H1 (cell line): ENCODE measurements around the gene RNF166. TPM values are rescaled to one million over a fixed set of nuclear protein-coding genes. Genes with fewer than 3 reads are reported as not detected.

Experiments
- CTCF ChIA-PET: fragments of 300-600 bp; sonication (Branson Sonifier 250); formaldehyde crosslinking; loops from one replicate; lab custom pipeline; 2021; ENCODE audit not compliant: partially characterized antibody; lab: Charles Lee
- POLR2A ChIA-PET: fragments of 300-600 bp; sonication (Branson Sonifier 250); formaldehyde crosslinking; loops from one replicate; lab custom pipeline; 2021; ENCODE audit warnings: inconsistent platforms; ENCODE audit not compliant: partially characterized antibody; lab: Charles Lee
- DNase-seq, 2 experiments: peaks; one replicate each; pipeline versions ENCODE4 v3.0.0 to v3.0.0-alpha.2; 2010 to 2022; ENCODE audit warnings: low spot score in 2 of 2, low read depth in 1 of 2, mixed read lengths in 1 of 2
- FAIRE-seq: peaks from 2 replicates; lab custom pipeline; 2011; peaks lifted over from hg19 to GRCh38; lab: Jason Lieb, UNC
- H2AFZ ChIP-seq: 2 replicates; pipeline ENCODE4 v1.8.1; 2012; ENCODE audit warnings: low read length, inconsistent platforms
- H2AK5ac ChIP-seq: 2 replicates; pipeline ENCODE4 v1.6.1; 2013; ENCODE audit warnings: low read depth, low read length
- H2BK120ac ChIP-seq: replicated peaks from 2 replicates; pipeline ENCODE3; 2013; ENCODE audit warnings: low read depth, low read length, inconsistent platforms
- H2BK12ac ChIP-seq: 2 replicates; pipeline ENCODE4 v1.6.1; 2013; ENCODE audit warnings: low read depth, low read length
- H2BK15ac ChIP-seq: 2 replicates; pipeline ENCODE4 v1.6.1; 2013; ENCODE audit warnings: low read length
- H2BK20ac ChIP-seq: 2 replicates; pipeline ENCODE4 v1.6.1; 2013; ENCODE audit warnings: low read length
- H2BK5ac ChIP-seq: 2 replicates; pipeline ENCODE4 v1.6.1; 2013; ENCODE audit warnings: low read depth, low read length
- H3K14ac ChIP-seq: 2 replicates; pipeline ENCODE4 v1.6.1; 2013; ENCODE audit warnings: inconsistent platforms; ENCODE audit not compliant: insufficient read length
- H3K18ac ChIP-seq: 2 replicates; pipeline ENCODE4 v1.6.1; 2013; ENCODE audit warnings: low read length; ENCODE audit errors: extremely low read depth
- H3K23ac ChIP-seq: 2 replicates; pipeline ENCODE4 v1.6.1; 2013; ENCODE audit warnings: inconsistent platforms; ENCODE audit not compliant: insufficient read length
- H3K23me2 ChIP-seq: 2 replicates; pipeline ENCODE4 v1.6.1; 2013; ENCODE audit warnings: low read depth, low read length
- H3K27ac ChIP-seq: 2 replicates; pipeline ENCODE4 v1.6.1; 2011; ENCODE audit warnings: low read depth, low read length, inconsistent platforms
- H3K27me3 ChIP-seq, 4 experiments: replicated peaks in 1 of 4; 1 replicate in 1 of 4; 2 replicates in 3 of 4; pipeline versions ENCODE4 v1.6.1 to v1.8.1; 2011 to 2013; ENCODE audit warnings: low read length in 3 of 4, mild to moderate bottlenecking in 3 of 4, inconsistent platforms in 2 of 4, mixed read lengths in 2 of 4, moderate library complexity in 1 of 4; ENCODE audit not compliant: control insufficient read depth in 3 of 4, insufficient read depth in 3 of 4; ENCODE audit errors: extremely low read depth in 1 of 4
- H3K36me3 ChIP-seq, 4 experiments: 2 replicates each; pipeline versions ENCODE4 v1.6.1 to v1.8.1; 2011 to 2013; ENCODE audit warnings: mild to moderate bottlenecking in 4 of 4, low read length in 3 of 4, moderate library complexity in 2 of 4, control low read depth in 1 of 4, inconsistent platforms in 1 of 4; ENCODE audit not compliant: insufficient read depth in 4 of 4, control insufficient read depth in 2 of 4
- H3K4ac ChIP-seq: replicated peaks from 2 replicates; pipeline ENCODE3; 2013; ENCODE audit warnings: low read length, low read depth, mixed read lengths, inconsistent platforms; ENCODE audit not compliant: insufficient read length
- H3K4me1 ChIP-seq, 4 experiments: replicated peaks in 1 of 4; 1 replicate in 1 of 4; 2 replicates in 3 of 4; pipeline versions ENCODE4 v1.6.1 to v1.8.1; 2011 to 2013; ENCODE audit warnings: low read length in 3 of 4, inconsistent platforms in 2 of 4, mixed read lengths in 1 of 4; ENCODE audit not compliant: insufficient read depth in 4 of 4, control insufficient read depth in 3 of 4
- H3K4me2 ChIP-seq, 2 experiments: 2 replicates each; pipeline versions ENCODE4 v1.6.1 to v1.8.1; 2011 to 2013; ENCODE audit warnings: low read depth in 2 of 2, low read length in 2 of 2, control low read depth in 1 of 2, inconsistent platforms in 1 of 2, mild to moderate bottlenecking in 1 of 2; ENCODE audit not compliant: insufficient read depth in 1 of 2
- H3K4me3 ChIP-seq, 4 experiments: fragments of 200-600, 300-600 bp in 1 of 4; sonication (generic), shearing (Covaris generic), sonication (Bioruptor Twin) in 1 of 4; 2 replicates each; pipeline versions ENCODE4 v1.5.1 to v1.8.1; 2011 to 2016; ENCODE audit warnings: low read length in 4 of 4, low read depth in 3 of 4, control low read depth in 2 of 4, inconsistent platforms in 2 of 4, mild to moderate bottlenecking in 2 of 4, mixed read lengths in 1 of 4, moderate library complexity in 1 of 4; ENCODE audit not compliant: insufficient read depth in 2 of 4; ENCODE audit errors: extremely low read depth in 1 of 4
- H3K56ac ChIP-seq: replicated peaks from 2 replicates; pipeline ENCODE3; 2013; ENCODE audit warnings: low read depth, mild to moderate bottlenecking, mixed read lengths, low read length, inconsistent platforms; ENCODE audit not compliant: insufficient read length
- H3K79me1 ChIP-seq: 2 replicates; pipeline ENCODE4 v1.6.1; 2013; ENCODE audit warnings: low read depth, low read length, control low read depth
- H3K79me2 ChIP-seq, 2 experiments: 2 replicates each; pipeline versions ENCODE4 v1.6.1 to v1.8.1; 2012 to 2013; ENCODE audit warnings: low read length in 2 of 2, mild to moderate bottlenecking in 2 of 2, inconsistent platforms in 1 of 2; ENCODE audit not compliant: insufficient read depth in 2 of 2, control insufficient read depth in 1 of 2
- H3K9ac ChIP-seq, 4 experiments: replicated peaks in 1 of 4; 1 replicate in 1 of 4; 2 replicates in 3 of 4; pipeline versions ENCODE4 v1.6.1 to v1.8.1; 2011 to 2013; ENCODE audit warnings: low read depth in 3 of 4, low read length in 3 of 4, control low read depth in 2 of 4, mild to moderate bottlenecking in 2 of 4, moderate library complexity in 2 of 4, inconsistent platforms in 1 of 4; ENCODE audit errors: extremely low read depth in 1 of 4
- H3K9me3 ChIP-seq, 2 experiments: 2 replicates each; pipeline versions ENCODE4 v1.6.1 to v1.8.1; 2012 to 2013; ENCODE audit warnings: mild to moderate bottlenecking in 2 of 2, moderate library complexity in 2 of 2, control low read depth in 1 of 2, inconsistent platforms in 1 of 2, low read depth in 1 of 2, low read length in 1 of 2, mixed read lengths in 1 of 2; ENCODE audit not compliant: insufficient read depth in 2 of 2
- H4K20me1 ChIP-seq, 2 experiments: replicated peaks in 1 of 2; 2 replicates each; pipeline versions ENCODE3 to v1.8.1; 2011 to 2013; ENCODE audit warnings: inconsistent platforms in 2 of 2, low read length in 2 of 2, mild to moderate bottlenecking in 1 of 2; ENCODE audit not compliant: insufficient read depth in 2 of 2, control insufficient read depth in 1 of 2
- H4K5ac ChIP-seq: 2 replicates; pipeline ENCODE4 v1.6.1; 2013; ENCODE audit warnings: low read length, low read depth, mixed read lengths, inconsistent platforms; ENCODE audit not compliant: insufficient read length
- H4K8ac ChIP-seq: 2 replicates; pipeline ENCODE4 v1.8.0; 2013; ENCODE audit warnings: mild to moderate bottlenecking, moderate library complexity, low read length, inconsistent platforms; ENCODE audit not compliant: insufficient read depth; ENCODE audit errors: extremely low read depth
- H4K91ac ChIP-seq: replicated peaks from 2 replicates; pipeline ENCODE3; 2013; ENCODE audit warnings: low read length, mixed read lengths, inconsistent platforms; ENCODE audit not compliant: insufficient read length
- ASH2L ChIP-seq: fragments of 200-600, 300-600 bp; sonication (generic); IDR thresholded peaks from one replicate; pipeline ENCODE4 v1.7.1; 2017; ENCODE audit warnings: low read length
- ATF3 ChIP-seq: IDR thresholded peaks from 2 replicates; pipeline ENCODE4 v1.6.1; 2011; ENCODE audit warnings: low read depth, mild to moderate bottlenecking, low read length; ENCODE audit not compliant: insufficient read depth
- BCL11A ChIP-seq, 2 experiments: IDR thresholded peaks; one replicate each; pipeline ENCODE4 v1.6.1; 2011; ENCODE audit warnings: low read depth in 2 of 2, low read length in 2 of 2, mild to moderate bottlenecking in 2 of 2
- CEBPB ChIP-seq: IDR thresholded peaks from 2 replicates; pipeline ENCODE4 v1.6.1; 2012; ENCODE audit warnings: low read depth, low read length
- CREB1 ChIP-seq: IDR thresholded peaks from 2 replicates; pipeline ENCODE4 v1.6.1; 2012; ENCODE audit warnings: inconsistent platforms
- GABPA ChIP-seq: IDR thresholded peaks from 2 replicates; pipeline ENCODE4 v1.6.1; 2011; ENCODE audit warnings: mild to moderate bottlenecking, low read length, moderate library complexity, borderline replicate concordance; ENCODE audit not compliant: insufficient read depth
- KDM1A ChIP-seq: fragments of 200-600, 300-600 bp; sonication (generic); IDR thresholded peaks from 2 replicates; pipeline ENCODE4 v1.7.1; 2016; ENCODE audit warnings: mild to moderate bottlenecking, low read length, borderline replicate concordance
- NRF1 ChIP-seq: IDR thresholded peaks from 2 replicates; pipeline ENCODE4 v1.6.1; 2011; ENCODE audit warnings: mild to moderate bottlenecking, low read depth, low read length, improper control_type of control experiment
- POLR2AphosphoS5 ChIP-seq: IDR thresholded peaks from 2 replicates; pipeline ENCODE4 v1.6.1; 2011; ENCODE audit warnings: low read depth, low read length
- POU5F1 ChIP-seq: IDR thresholded peaks from 2 replicates; pipeline ENCODE4 v1.6.1; 2011; ENCODE audit warnings: low read depth, mild to moderate bottlenecking, low read length, moderate library complexity
- SIX5 ChIP-seq: IDR thresholded peaks from 2 replicates; pipeline ENCODE4 v1.6.1; 2011; ENCODE audit warnings: mild to moderate bottlenecking, low read depth, low read length
- TCF12 ChIP-seq: IDR thresholded peaks from 2 replicates; pipeline ENCODE4 v1.6.1; 2011; ENCODE audit warnings: low read depth, mild to moderate bottlenecking, low read length
- WGBS, 2 experiments: shearing (Covaris generic) in 1 of 2; methylation state at CpG; one replicate each; pipeline versions ENCODE4 v1.1.6 to v1.1.7; 2013 to 2015; ENCODE audit warnings: low lambda C conversion rate in 2 of 2, mixed read lengths in 2 of 2, inconsistent platforms in 1 of 2, low coverage in 1 of 2, missing lambda C conversion rate in 1 of 2; ENCODE audit not compliant: insufficient replicate concordance in 2 of 2, insufficient coverage in 1 of 2, insufficient read length in 1 of 2; ENCODE audit errors: extremely low coverage in 1 of 2, missing lambda C conversion rate in 1 of 2; 5-methylcytosine and 5-hydroxymethylcytosine counted together
- polyA plus RNA-seq, 7 experiments: library from polyadenylated mRNA; depleted of rRNA in 3 of 7; stranded (reverse) in 5 of 7; unstranded in 2 of 7; fragments of >200 nt in 5 of 7; fragments of 200-250 nt in 2 of 7; gene quantifications; 1 replicate in 5 of 7; 2 replicates in 1 of 7; 4 replicates in 1 of 7; pipeline versions ENCODE4 v1.2.1 to v1.2.3, GENCODE V29; 2011 to 2013; ENCODE audit warnings: missing spikeins in 2 of 7, mixed read lengths in 2 of 7
- total RNA-seq: library from RNA; stranded (reverse); fragmentation: NEBNext Ultra II Directional; extraction: Animal tissue kit (Norgen Biotek cat#: 25700); gene quantifications from 2 replicates; pipeline ENCODE4 v1.2.1, GENCODE V29; 2021

RNF166 gene
- total and polyA plus RNA-seq, 2 of the 8 experiments (the other 6 are each of a cell fraction or from before 2014, with no cell fraction given) = 29.8 to 31.2 TPM

- Histone ChIP-seq H3K4ac (no peak overlapping the region), H3K23ac (no peak overlapping the region), H3K14ac (no peak overlapping the region), H2AK5ac (no peak overlapping the region), H4K8ac (no peak overlapping the region), H3K56ac (no peak overlapping the region), H2BK120ac (no peak overlapping the region), H3K27ac (no peak overlapping the region), H3K36me3 (no peaks in the 10 kb centered on the region), H4K91ac (no peak overlapping the region), H3K79me2 (no peaks in the 10 kb centered on the region), H3K18ac (no peak overlapping the region), H3K9me3 (no peaks in the 10 kb centered on the region), H2BK20ac (no peak overlapping the region), H3K79me1 (no peaks in the 10 kb centered on the region), H3K4me2 (no peak overlapping the region), H4K5ac (no peak overlapping the region), H3K27me3 (no peaks in the 10 kb centered on the region), H3K9ac (no peak overlapping the region), H2BK5ac (no peak overlapping the region), H3K23me2 (no peaks in the 10 kb centered on the region), H2AFZ (no peak overlapping the region), H3K4me3 (no peak overlapping the region), H4K20me1 (peaks cover 0 to 4% of the 10 kb centered on the region in 2 experiments), H2BK15ac (no peak overlapping the region), H3K4me1 (peaks cover 0 to 11% (median 8%) of the 10 kb centered on the region in 4 experiments; a peak in 4 of 7 replicates), H2BK12ac (no peak overlapping the region)
- TF ChIP-seq POU5F1 (no peak), CEBPB (no peak), TCF12 (no peak), NRF1 (no peak), BCL11A (IDR thresholded peaks at IDR 0.05; ENCODE audit: low read depth in 2 of 2, low read length in 2 of 2) (no peak), ASH2L (no peak), GABPA (no peak), KDM1A (no peak), SIX5 (no peak), ATF3 (no peak), CREB1 (no peak), POLR2AphosphoS5 (no peak)
- FAIRE-seq (no peak), DNase-seq (no peak)
- CTCF ChIA-PET = interaction anchor here (1.4 to 10.0 kb wide), 2 partner anchors 14 to 40 kb away, joined by 4 to 251 read pairs; no protein-coding TSS in a partner anchor
- POLR2A ChIA-PET = no interaction called here
- WGBS, 2 experiments = 94% methylated on average over 16 of the region's 17 CpGs; no CpG with 5 or more reads in 1 of the 2 experiments
Observed at GRCh38 chr16:88741368-88741767, 35.2 kb upstream of the RNF166 start.
